Measurements from ENCODE around the gene ARHGEF37.

The ARHGEF37 gene

DNA sequence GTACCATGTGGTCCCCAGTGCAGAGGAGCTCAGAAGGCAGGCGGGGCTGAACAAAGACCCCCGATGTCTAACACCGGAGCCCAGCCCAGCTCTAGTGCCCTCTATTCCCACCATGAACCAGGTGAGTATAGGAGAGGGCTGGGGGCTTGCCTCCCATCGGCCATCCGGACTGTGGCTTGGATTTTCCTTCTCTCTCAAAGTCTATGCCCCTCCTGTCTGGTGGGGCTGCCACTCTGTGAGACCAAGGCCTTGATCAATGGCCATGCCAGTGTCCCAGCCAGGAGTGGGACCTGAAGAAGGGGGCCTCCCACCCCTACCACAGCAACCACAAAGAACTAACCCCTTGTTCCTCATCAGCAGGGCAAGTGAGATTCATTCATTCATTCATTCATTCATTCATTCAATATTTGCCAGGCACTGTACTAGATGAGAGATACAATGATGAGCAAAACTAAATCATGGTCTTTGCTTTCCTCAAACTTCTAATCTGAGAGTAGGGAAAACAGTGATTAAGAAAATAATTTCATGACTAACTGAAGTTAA, 47.6 kb downstream of the ARHGEF37 start:
- Mint-ChIP-seq H3K9me3 (no peaks in the 10 kb centered on the region), H3K27me3 (no peaks in the 10 kb centered on the region), H3K4me1 (no peaks in the 10 kb centered on the region), H3K36me3 (ENCODE audit: insufficient read depth) (no peaks in the 10 kb centered on the region), H3K4me3 (no peak overlapping the region), H3K27ac (ENCODE audit: low read depth) (no peak overlapping the region)
- DNase-seq (ENCODE audit: low spot score in 2 of 2), result no peak
- ATAC-seq (replicated peaks; ENCODE audit: extremely low read depth, poor library complexity, severe bottlenecking), result no peak

DNA sequence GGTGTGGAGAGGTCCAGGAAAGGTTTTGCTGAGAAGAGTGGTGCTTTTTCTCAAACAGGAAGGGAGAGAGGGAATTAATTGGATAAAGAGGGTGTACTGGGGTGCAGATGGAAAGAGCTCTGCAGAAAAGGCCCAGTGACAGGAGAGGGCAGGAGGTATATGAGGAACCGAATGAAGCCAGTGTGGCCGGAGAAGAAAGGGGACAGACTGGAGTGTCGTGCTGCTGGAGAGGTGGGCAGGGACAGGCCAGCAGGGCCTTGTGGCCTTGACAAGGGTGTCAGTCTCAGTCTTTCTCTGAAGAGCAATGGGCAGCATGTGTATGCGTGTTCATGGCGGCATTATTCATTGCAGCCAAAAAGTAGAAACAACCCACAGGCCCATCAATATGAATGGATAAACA, 48.1 kb downstream of the ARHGEF37 start:
- no peaks in the 10 kb centered on the region for H3K27me3 Mint-ChIP-seq
- DNase-seq (ENCODE audit: low spot score in 2 of 2) (no peak), ATAC-seq (replicated peaks; ENCODE audit: extremely low read depth, poor library complexity, severe bottlenecking) (no peak)
- no peak overlapping the region for H3K27ac Mint-ChIP-seq (ENCODE audit: low read depth)
- H3K4me1 Mint-ChIP-seq, result no peaks in the 10 kb centered on the region
- H3K4me3 Mint-ChIP-seq, result no peak overlapping the region
- no peaks in the 10 kb centered on the region for H3K36me3 Mint-ChIP-seq (ENCODE audit: insufficient read depth)
- no peaks in the 10 kb centered on the region for H3K9me3 Mint-ChIP-seq

DNA sequence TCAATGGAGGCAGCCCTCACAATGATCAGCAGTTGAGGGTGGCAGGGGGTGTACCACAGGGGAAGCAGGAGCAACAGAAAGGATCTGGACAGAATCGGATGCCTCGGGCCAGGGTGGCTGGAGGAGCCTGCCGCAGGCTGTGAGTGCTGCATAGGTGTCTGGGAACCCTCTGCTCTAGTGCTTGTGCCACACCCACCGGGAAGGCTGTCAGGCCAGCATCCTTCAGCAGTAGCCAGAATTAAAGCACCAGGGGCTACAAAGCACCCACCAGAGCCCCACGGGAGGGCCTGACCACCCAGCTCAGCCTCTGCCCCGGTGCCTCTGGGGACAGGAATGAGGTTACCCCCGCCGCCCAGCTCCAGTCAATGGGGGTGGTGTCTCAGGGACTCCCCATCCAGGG, 49.0 kb downstream of the ARHGEF37 start:
- Mint-ChIP-seq H3K36me3 (ENCODE audit: insufficient read depth) (no peaks in the 10 kb centered on the region), H3K9me3 (no peaks in the 10 kb centered on the region), H3K4me3 (no peak overlapping the region), H3K4me1 (no peaks in the 10 kb centered on the region), H3K27ac (ENCODE audit: low read depth) (no peak overlapping the region), H3K27me3 (no peaks in the 10 kb centered on the region)
- DNase-seq (ENCODE audit: low spot score in 2 of 2) (no peak), ATAC-seq (replicated peaks; ENCODE audit: extremely low read depth, poor library complexity, severe bottlenecking) (no peak)

DNA sequence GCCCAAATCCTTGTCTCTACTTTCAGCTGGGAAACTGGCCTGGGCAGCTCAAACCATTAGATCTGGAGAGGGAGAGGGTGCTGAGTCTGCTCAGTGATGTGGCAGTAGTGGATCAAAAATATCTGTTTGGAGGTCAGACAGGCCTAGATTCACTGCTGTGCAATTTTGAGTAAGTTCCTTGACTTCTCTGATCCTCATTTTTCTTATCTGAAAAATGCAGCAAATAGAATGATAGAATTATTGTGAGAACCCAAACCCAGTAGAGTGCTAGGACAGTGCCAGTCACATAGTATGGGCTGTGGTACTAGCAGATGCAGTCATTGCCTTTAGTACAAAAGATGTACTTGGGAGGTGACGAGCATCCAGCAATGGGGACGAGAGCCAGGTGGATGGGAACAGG, 50.2 kb downstream of the ARHGEF37 start:
- no peaks in the 10 kb centered on the region for H3K36me3 Mint-ChIP-seq (ENCODE audit: insufficient read depth)
- H3K9me3 Mint-ChIP-seq, result no peaks in the 10 kb centered on the region
- no peak for ATAC-seq (replicated peaks; ENCODE audit: extremely low read depth, poor library complexity, severe bottlenecking)
- H3K4me3 Mint-ChIP-seq, result no peak overlapping the region
- no peaks in the 10 kb centered on the region for H3K4me1 Mint-ChIP-seq
- no peak overlapping the region for H3K27ac Mint-ChIP-seq (ENCODE audit: low read depth)
- DNase-seq (ENCODE audit: low spot score in 2 of 2), result no peak
- no peaks in the 10 kb centered on the region for H3K27me3 Mint-ChIP-seq

DNA sequence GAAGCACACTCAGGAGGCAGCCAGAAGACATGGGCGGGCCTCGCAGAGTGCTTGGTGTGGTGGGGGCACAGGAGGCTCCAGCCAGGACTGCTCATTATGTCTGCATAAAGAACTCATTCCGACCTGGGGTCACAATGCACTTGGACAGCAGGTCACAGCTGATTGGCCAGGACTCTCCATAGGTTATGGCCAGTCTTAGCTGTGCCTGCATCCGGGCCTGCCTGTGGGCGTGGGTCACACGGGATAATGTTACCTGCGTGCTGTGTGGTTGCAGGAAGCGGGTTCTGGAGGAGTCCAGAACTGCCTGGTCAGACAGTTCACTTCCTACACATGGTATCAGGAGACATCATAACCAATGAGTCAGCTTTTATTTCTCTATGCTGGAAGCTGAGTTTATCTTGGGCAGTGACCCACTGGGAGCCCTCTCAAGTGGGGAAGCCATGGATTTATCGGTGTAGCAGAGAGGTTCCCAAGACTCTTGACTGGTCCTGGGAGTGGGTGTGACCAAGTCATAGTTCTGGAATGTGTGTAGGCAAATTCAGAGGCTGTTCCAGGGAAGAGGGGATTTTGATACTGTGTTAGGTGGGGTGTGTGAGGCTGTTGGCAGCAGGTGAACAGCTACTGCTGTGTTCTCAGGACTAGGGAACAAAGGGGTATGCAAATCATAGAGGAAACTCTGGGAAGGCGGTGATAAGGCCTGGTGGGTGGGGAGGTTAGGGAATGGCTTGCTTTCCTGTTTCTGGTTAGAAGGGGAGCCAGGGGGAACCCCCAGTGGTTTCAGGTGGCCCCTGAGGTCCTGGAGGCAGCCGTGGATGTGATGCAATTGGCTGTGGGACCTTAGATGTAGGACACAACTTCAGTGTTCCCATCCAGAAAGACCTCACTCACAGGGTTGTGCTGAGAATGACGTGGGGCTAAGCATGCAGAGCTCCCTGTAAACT, 51.3 kb downstream of the ARHGEF37 start:
- H3K4me1 Mint-ChIP-seq, result no peaks in the 10 kb centered on the region
- ATAC-seq (replicated peaks; ENCODE audit: extremely low read depth, poor library complexity, severe bottlenecking) (no peak), DNase-seq (ENCODE audit: low spot score in 2 of 2) (no peak)
- no peaks in the 10 kb centered on the region for H3K36me3 Mint-ChIP-seq (ENCODE audit: insufficient read depth)
- H3K27me3 Mint-ChIP-seq, result no peaks in the 10 kb centered on the region
- H3K9me3 Mint-ChIP-seq, result no peaks in the 10 kb centered on the region
- H3K27ac Mint-ChIP-seq (ENCODE audit: low read depth), result no peak overlapping the region
- H3K4me3 Mint-ChIP-seq, result no peak overlapping the region

DNA sequence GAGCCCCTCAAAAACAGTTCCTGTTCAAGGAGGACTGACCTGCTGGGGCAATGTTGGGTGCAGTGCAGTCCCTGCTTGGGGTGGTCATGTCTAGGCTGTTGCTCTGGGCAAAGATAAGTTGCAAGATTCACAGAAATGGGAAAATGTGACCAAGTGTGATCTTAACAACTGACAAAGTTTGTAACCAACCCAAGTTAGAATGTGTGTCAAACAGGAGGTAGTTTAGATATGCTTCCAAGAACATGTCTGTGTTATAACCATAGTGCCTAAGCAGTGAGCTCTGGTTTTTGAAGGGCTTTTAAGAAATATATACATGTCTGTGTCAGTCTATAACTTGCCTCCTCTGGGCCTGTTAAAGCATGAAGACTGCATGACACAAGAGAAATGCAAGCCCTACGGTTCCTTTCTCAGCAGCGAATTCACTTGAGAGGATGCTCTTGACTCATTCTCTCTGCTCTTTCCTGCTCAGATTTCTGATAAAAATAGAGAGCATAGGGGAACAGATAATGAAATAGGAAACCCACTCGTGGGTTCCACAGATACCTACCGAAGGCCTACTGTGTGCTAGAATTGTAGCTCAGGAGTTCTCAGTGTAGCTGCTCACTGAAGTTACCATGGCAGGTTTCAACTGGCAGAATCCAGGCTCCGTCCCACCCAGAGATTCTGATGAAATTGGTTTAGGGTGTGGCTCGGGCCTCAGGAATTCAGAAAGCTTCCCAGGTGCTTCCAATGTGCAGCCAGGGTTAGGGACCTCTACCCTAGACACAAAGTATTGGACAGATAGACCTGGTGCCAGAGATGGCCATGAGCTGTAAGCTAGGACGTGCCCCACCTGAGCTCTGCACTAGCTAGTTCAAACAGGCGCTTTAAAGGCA, 52.4 kb downstream of the ARHGEF37 start:
- Mint-ChIP-seq H3K4me3 (no peak overlapping the region), H3K36me3 (ENCODE audit: insufficient read depth) (no peaks in the 10 kb centered on the region)
- no peak for ATAC-seq (replicated peaks; ENCODE audit: extremely low read depth, poor library complexity, severe bottlenecking)

DNA sequence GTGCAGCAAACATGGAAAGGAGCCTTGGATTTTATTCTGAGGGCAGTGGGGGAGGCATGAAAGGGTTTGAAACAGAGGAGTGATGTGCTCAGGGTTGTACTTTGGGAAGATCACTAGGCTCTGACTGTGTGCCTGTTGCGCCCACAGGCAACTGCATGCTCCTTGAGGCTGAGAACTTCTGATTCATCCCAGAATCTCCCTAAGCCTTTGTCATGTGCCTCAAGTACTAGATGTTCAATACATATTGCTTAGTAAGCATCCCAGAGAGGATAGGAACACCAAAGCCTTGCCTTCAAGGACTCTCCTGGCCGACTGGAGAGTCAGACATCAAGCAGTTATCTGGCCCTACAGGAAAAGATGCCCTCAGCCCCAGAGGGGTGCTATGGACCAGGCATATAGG, 54.1 kb downstream of the ARHGEF37 start:
- no peaks in the 10 kb centered on the region for H3K36me3 Mint-ChIP-seq (ENCODE audit: insufficient read depth)
- no peak for DNase-seq (ENCODE audit: low spot score in 2 of 2)
- no peaks in the 10 kb centered on the region for H3K27me3 Mint-ChIP-seq
- no peak for ATAC-seq (replicated peaks; ENCODE audit: extremely low read depth, poor library complexity, severe bottlenecking)
- no peaks in the 10 kb centered on the region for H3K9me3 Mint-ChIP-seq
- no peak overlapping the region for H3K4me3 Mint-ChIP-seq
- no peak overlapping the region for H3K27ac Mint-ChIP-seq (ENCODE audit: low read depth)
- H3K4me1 Mint-ChIP-seq, result no peaks in the 10 kb centered on the region

More for the DNA sequence above, 52.4 kb downstream of the ARHGEF37 start:
- Mint-ChIP-seq H3K4me1 (no peaks in the 10 kb centered on the region), H3K27me3 (no peaks in the 10 kb centered on the region), H3K9me3 (no peaks in the 10 kb centered on the region), H3K27ac (ENCODE audit: low read depth) (no peak overlapping the region)
- DNase-seq (ENCODE audit: low spot score in 2 of 2), result no peak

DNA sequence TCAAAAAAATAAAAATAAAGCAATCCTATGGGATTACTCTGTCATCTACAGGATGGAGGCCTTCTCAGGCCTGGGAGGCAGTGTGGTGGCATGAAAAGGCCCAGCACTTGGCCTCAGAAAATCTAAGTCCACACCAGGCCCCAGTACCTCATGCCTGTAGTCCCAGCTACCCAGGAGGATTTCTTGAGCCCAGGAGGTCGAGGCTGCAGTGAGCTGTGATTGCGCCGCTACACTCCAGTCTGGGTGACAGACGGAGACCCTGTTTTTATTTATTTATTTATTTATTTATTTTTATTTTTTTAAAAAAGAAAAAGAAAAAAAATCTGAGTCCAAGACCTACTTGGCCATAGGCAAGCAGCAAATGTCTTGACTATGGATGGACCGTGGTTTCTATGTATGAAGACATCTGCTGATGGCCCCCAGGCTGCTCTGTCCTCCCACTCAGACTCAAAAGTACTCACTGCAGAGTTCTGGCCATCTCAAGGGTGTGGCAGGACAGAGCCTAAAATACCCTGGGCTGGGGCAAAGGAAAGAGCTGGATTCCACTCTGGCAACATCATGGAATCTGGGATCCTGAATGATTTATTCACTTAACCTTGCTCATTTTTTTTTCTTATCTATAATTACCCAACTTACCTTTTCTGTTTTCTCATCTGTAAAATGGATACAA, 55.0 kb downstream of the ARHGEF37 start:
- ATAC-seq (replicated peaks; ENCODE audit: extremely low read depth, poor library complexity, severe bottlenecking) (no peak), DNase-seq (ENCODE audit: low spot score in 2 of 2) (no peak)
- H3K36me3 Mint-ChIP-seq (ENCODE audit: insufficient read depth), result no peaks in the 10 kb centered on the region
- no peaks in the 10 kb centered on the region for H3K27me3 Mint-ChIP-seq
- H3K4me1 Mint-ChIP-seq, result no peaks in the 10 kb centered on the region
- H3K4me3 Mint-ChIP-seq, result no peak overlapping the region
- H3K9me3 Mint-ChIP-seq, result no peaks in the 10 kb centered on the region
- no peak overlapping the region for H3K27ac Mint-ChIP-seq (ENCODE audit: low read depth)

DNA sequence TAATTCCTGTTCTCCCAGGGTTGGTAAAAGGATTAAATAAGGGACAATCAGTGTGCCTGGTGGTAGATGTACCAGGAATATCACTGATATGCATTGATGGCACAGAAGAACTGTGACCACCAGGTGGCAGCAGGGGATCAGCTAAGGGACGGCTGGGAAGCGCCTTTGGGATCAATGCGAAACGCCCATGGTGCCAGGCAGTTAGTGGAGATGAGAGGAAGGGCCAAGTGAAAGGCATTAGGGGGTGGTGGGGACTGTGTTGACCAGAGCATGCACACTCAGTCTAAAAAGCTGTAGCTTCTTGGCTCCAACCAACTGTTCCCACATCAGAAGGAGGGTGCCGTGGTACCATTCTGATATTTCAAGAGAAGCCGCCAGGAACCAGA, 55.6 kb downstream of the ARHGEF37 start:
- Mint-ChIP-seq H3K9me3 (no peaks in the 10 kb centered on the region), H3K4me3 (no peak overlapping the region), H3K4me1 (no peaks in the 10 kb centered on the region), H3K36me3 (ENCODE audit: insufficient read depth) (no peaks in the 10 kb centered on the region), H3K27me3 (no peaks in the 10 kb centered on the region), H3K27ac (ENCODE audit: low read depth) (no peak overlapping the region)
- DNase-seq (ENCODE audit: low spot score in 2 of 2) (peak in 1 of 2 donors; percentile 39), ATAC-seq (replicated peaks; ENCODE audit: extremely low read depth, poor library complexity, severe bottlenecking) (no peak)

DNA sequence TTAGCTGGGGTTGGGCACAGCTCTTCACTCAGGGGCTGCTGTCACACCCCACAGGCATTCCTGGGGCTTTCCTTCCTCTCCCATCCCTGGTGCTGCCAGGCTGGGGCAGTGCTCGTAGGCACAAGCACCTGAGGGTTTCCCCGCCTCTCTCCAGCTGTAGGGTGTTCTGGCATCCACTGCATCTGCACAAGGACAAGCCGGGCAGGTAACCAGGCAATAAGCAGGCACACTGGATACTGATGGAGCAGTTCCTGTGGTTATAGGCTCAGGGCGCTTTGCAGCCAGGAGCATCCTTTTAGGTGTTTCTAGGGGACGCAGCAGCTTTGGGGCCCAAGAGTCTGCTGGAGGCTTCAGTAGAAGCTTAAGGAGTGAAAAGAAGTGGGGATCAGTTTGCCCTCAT, 56.8 kb downstream of the ARHGEF37 start:
- Mint-ChIP-seq H3K9me3 (no peaks in the 10 kb centered on the region), H3K4me1 (no peaks in the 10 kb centered on the region), H3K4me3 (no peak overlapping the region), H3K27me3 (no peaks in the 10 kb centered on the region), H3K27ac (ENCODE audit: low read depth) (no peak overlapping the region), H3K36me3 (ENCODE audit: insufficient read depth) (no peaks in the 10 kb centered on the region)
- ATAC-seq (replicated peaks; ENCODE audit: extremely low read depth, poor library complexity, severe bottlenecking), result no peak
- DNase-seq (ENCODE audit: low spot score in 2 of 2), result no peak

DNA sequence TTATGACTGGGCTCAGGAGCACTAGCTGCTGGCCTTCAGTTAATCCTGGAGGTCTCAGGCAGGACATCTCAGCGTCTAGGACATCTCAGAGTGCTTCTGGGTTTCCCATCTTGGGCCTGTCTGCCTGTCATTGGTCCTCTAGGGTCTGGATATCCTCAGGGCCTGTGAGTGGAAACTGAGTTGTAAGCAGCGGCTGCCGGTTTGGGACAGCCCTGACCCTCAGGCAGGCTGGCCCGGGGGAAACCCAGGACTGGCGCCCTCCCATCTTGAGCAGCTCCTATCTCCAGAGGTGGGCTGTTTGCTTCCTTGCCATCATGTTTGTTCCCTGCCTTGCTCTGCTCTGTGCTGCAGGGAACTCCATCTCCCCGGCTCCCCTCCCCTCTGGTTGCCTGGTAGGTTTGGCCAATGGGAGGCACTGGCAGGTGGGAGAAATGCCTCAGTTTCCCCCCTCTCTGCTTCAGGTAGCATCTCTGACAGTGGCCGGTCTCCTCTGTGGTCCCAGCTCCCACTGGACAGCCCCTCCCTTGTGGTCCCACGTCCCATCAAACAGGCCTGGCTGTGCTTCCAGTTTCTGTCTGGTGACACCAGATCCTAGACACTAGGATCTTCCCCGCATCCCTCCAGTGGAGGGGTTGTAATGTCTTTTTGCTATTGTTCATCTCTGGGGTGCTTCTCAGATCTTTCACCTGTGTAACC, 57.4 kb downstream of the ARHGEF37 start:
- H3K4me3 Mint-ChIP-seq, result no peak overlapping the region

DNA sequence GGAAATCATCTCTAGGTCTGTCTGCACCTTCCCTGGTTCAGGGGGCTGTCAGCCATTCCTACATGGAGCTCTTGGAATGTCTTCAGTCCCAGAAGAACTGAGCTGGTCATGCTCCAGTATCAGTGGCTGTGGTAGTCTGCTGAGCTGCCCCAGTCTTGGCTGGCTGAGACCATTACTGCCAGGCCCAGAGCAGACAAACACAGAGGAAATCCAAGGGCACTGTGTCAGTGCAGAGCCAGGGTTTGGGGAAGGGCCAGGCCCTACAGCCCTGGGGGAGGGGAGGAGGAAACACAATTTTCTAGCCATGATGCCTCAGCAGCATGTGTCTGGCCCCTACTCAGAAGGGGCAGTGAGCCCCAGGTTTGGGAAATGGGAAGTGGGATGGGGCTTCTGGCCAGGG, 58.4 kb downstream of the ARHGEF37 start:
- Mint-ChIP-seq H3K27me3 (no peaks in the 10 kb centered on the region), H3K9me3 (no peaks in the 10 kb centered on the region), H3K27ac (ENCODE audit: low read depth) (no peak overlapping the region), H3K4me1 (no peaks in the 10 kb centered on the region), H3K36me3 (ENCODE audit: insufficient read depth) (no peaks in the 10 kb centered on the region), H3K4me3 (no peak overlapping the region)
- DNase-seq (ENCODE audit: low spot score in 2 of 2), result no peak
- ATAC-seq (replicated peaks; ENCODE audit: extremely low read depth, poor library complexity, severe bottlenecking), result no peak

More for the DNA sequence above, 57.4 kb downstream of the ARHGEF37 start:
- no peak for DNase-seq (ENCODE audit: low spot score in 2 of 2)
- Mint-ChIP-seq H3K36me3 (ENCODE audit: insufficient read depth) (no peaks in the 10 kb centered on the region), H3K9me3 (no peaks in the 10 kb centered on the region), H3K27me3 (no peaks in the 10 kb centered on the region), H3K4me1 (no peaks in the 10 kb centered on the region), H3K27ac (ENCODE audit: low read depth) (no peak overlapping the region)
- no peak for ATAC-seq (replicated peaks; ENCODE audit: extremely low read depth, poor library complexity, severe bottlenecking)
